Stomach smooth muscle (tissue), 2 donors: ENCODE results near the gene ARMC2.

ENCODE experiments used
- H3K27ac ChIP-seq: one replicate; pipeline ENCODE4 v1.7.0; 2013; ENCODE audit warnings: mild to moderate bottlenecking, low read length, inconsistent platforms
- H3K27me3 ChIP-seq, 2 donors: one replicate each; pipeline ENCODE4 v1.7.0; 2013; ENCODE audit warnings: low read length in 2 of 2; ENCODE audit not compliant: insufficient read depth in 2 of 2, control insufficient read depth in 1 of 2
- H3K36me3 ChIP-seq, 2 donors: one replicate each; pipeline ENCODE4 v1.7.0; 2013; ENCODE audit warnings: low read length in 2 of 2; ENCODE audit not compliant: control insufficient read depth in 2 of 2, insufficient read depth in 2 of 2
- H3K4me1 ChIP-seq: one replicate; pipeline ENCODE4 v1.7.0; 2013; ENCODE audit warnings: low read length; ENCODE audit not compliant: control insufficient read depth, insufficient read depth
- H3K4me3 ChIP-seq, 2 donors: one replicate each; pipeline ENCODE4 v1.7.0; 2013; ENCODE audit warnings: low read length in 2 of 2
- H3K9ac ChIP-seq, 2 donors: one replicate each; pipeline ENCODE4 v1.7.0; 2013; ENCODE audit warnings: low read length in 2 of 2, mild to moderate bottlenecking in 1 of 2
- H3K9me3 ChIP-seq, 2 donors: one replicate each; pipeline ENCODE4 v1.7.0; 2013; ENCODE audit warnings: low read length in 2 of 2; ENCODE audit not compliant: control insufficient read depth in 2 of 2
- donor health status: healthy.
- donor health status: Pancreatic carcinoma.

The ARMC2 gene

GRCh38 chr6:108848116-108848868, at the start of gene ARMC2:
Gene ARMC2, plus strand, starts transcription at chr6:108848422. Its CDS starts 5,846 bp downstream, at chr6:108854268.
- peak within 1 kb of the TSS; percentile 62 for H3K27ac ChIP-seq
- no peaks in the 10 kb centered on the region for H3K9me3 ChIP-seq

GRCh38 chr6:108798670-108799353, 49.4 kb upstream of the ARMC2 start:
- H3K27ac ChIP-seq, result no peak overlapping the region
- H3K36me3 ChIP-seq, result no peaks in the 10 kb centered on the region
- no peaks in the 10 kb centered on the region for H3K27me3 ChIP-seq
- H3K4me3 ChIP-seq, result no peak overlapping the region
- H3K9me3 ChIP-seq, result no peaks in the 10 kb centered on the region
- no peaks in the 10 kb centered on the region for H3K4me1 ChIP-seq
- H3K9ac ChIP-seq, result no peak overlapping the region

More at GRCh38 chr6:108848116-108848868, at the start of gene ARMC2:
- Histone ChIP-seq H3K4me3 (peak within 1 kb of the TSS; percentile 76 to 87), H3K4me1 (peaks cover 9% of the 10 kb centered on the region), H3K9ac (peak within 1 kb of the TSS; percentile 70 to 80), H3K36me3 (no peaks in the 10 kb centered on the region), H3K27me3 (no peaks in the 10 kb centered on the region)

- Histone ChIP-seq H3K4me1 (no peaks in the 10 kb centered on the region), H3K27me3 (no peaks in the 10 kb centered on the region), H3K9me3 (no peaks in the 10 kb centered on the region), H3K27ac (no peak overlapping the region), H3K36me3 (no peaks in the 10 kb centered on the region), H3K4me3 (no peak overlapping the region), H3K9ac (no peak overlapping the region)
Observed at GRCh38 chr6:108799354-108799717, 48.9 kb upstream of the ARMC2 start.

- Histone ChIP-seq H3K27ac (no peak overlapping the region), H3K4me1 (no peaks in the 10 kb centered on the region), H3K9me3 (no peaks in the 10 kb centered on the region), H3K4me3 (no peak overlapping the region), H3K27me3 (no peaks in the 10 kb centered on the region), H3K36me3 (no peaks in the 10 kb centered on the region), H3K9ac (no peak overlapping the region)
Observed at GRCh38 chr6:108799791-108800190, 48.4 kb upstream of the ARMC2 start.

DNA sequence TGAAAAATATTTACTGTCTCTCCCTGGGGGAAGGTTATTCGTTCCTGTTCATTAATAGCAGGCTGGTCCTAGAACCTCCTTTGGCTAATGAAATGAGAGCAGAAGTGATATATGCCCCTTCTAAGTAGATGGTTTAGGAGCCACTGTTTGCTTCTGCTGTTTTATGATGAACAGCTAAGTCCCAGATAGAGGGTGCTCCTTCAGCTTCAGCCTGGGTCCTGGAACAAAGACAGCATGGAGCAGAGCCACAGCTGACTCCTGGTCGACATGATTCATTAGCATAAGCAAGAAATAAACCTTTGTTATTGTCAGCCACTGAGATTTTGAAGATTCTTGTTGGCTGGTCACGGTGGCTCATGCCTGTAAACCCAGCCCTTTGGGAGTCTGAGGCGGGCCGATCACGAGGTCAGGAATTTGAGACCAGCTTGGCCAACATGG, 47.8 kb upstream of the ARMC2 start:
- Histone ChIP-seq H3K9ac (no peak overlapping the region), H3K4me3 (no peak overlapping the region), H3K27me3 (no peaks in the 10 kb centered on the region)

GRCh38 chr6:108801366-108801765, 46.9 kb upstream of the ARMC2 start:
- Histone ChIP-seq H3K4me3 (no peak overlapping the region), H3K27ac (no peak overlapping the region), H3K36me3 (no peaks in the 10 kb centered on the region), H3K27me3 (no peaks in the 10 kb centered on the region), H3K9me3 (no peaks in the 10 kb centered on the region), H3K9ac (no peak overlapping the region), H3K4me1 (peaks cover 3% of the 10 kb centered on the region)

More for the DNA sequence above, 47.8 kb upstream of the ARMC2 start:
- Histone ChIP-seq H3K36me3 (no peaks in the 10 kb centered on the region), H3K27ac (no peak overlapping the region), H3K9me3 (no peaks in the 10 kb centered on the region), H3K4me1 (peaks cover 2% of the 10 kb centered on the region)

GRCh38 chr6:108803982-108804490, 44.2 kb upstream of the ARMC2 start:
- no peak overlapping the region for H3K9ac ChIP-seq
- H3K4me3 ChIP-seq, result no peak overlapping the region
- H3K4me1 ChIP-seq, result peaks cover 9% of the 10 kb centered on the region
- no peaks in the 10 kb centered on the region for H3K9me3 ChIP-seq
- no peak overlapping the region for H3K27ac ChIP-seq
- H3K36me3 ChIP-seq, result no peaks in the 10 kb centered on the region
- no peaks in the 10 kb centered on the region for H3K27me3 ChIP-seq

GRCh38 chr6:108804956-108805355, 43.3 kb upstream of the ARMC2 start:
- Histone ChIP-seq H3K27me3 (no peaks in the 10 kb centered on the region), H3K9me3 (no peaks in the 10 kb centered on the region), H3K36me3 (no peaks in the 10 kb centered on the region), H3K4me3 (no peak overlapping the region), H3K27ac (no peak overlapping the region), H3K4me1 (peaks cover 9% of the 10 kb centered on the region), H3K9ac (no peak overlapping the region)

- Histone ChIP-seq H3K36me3 (no peaks in the 10 kb centered on the region), H3K9ac (no peak overlapping the region), H3K4me1 (peaks cover 9% of the 10 kb centered on the region), H3K27me3 (no peaks in the 10 kb centered on the region), H3K27ac (no peak overlapping the region), H3K9me3 (no peaks in the 10 kb centered on the region), H3K4me3 (no peak overlapping the region)
Observed at GRCh38 chr6:108805611-108806167, 42.5 kb upstream of the ARMC2 start.

DNA sequence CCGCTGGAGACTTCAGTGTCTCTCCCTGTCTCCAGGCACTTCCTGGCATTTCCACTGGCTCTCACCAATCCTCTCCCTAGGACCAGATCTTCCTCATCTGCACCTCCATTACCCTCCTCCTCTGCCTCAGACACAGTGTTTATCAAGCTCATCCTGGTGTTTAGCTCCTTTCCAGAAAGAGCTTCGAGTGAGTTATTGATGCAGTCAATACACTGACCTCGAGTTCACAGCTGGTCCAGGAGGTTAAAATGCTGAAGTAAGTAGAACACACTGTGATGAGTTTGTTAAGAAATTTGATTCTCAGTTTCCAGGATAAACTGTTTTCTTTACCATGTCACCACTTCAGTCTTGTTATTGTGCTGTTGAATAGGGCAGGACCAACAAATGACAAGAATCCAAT, 42.1 kb upstream of the ARMC2 start:
- H3K9ac ChIP-seq, result no peak overlapping the region
- H3K9me3 ChIP-seq, result no peaks in the 10 kb centered on the region
- no peaks in the 10 kb centered on the region for H3K36me3 ChIP-seq
- H3K4me3 ChIP-seq, result no peak overlapping the region
- H3K27ac ChIP-seq, result no peak overlapping the region
- no peaks in the 10 kb centered on the region for H3K27me3 ChIP-seq
- peaks cover 9% of the 10 kb centered on the region for H3K4me1 ChIP-seq
